Ishikawa (cell line): Measurements from ENCODE around the gene MED17.

ENCODE experiments used
- CEBPB ChIP-seq: IDR thresholded peaks from 2 replicates; pipeline ENCODE4 v1.6.1; 2012
- CREB1 ChIP-seq: IDR thresholded peaks from 2 replicates; pipeline ENCODE4 v1.6.1; 2012; ENCODE audit warnings: low read depth
- EGR1 ChIP-seq: IDR thresholded peaks from 2 replicates; pipeline ENCODE4 v1.6.1; 2012
- EP300 ChIP-seq: IDR thresholded peaks from 2 replicates; pipeline ENCODE4 v1.6.1; 2012; ENCODE audit warnings: borderline replicate concordance
- FOXM1 ChIP-seq: IDR thresholded peaks from 2 replicates; pipeline ENCODE4 v1.6.1; 2012; ENCODE audit warnings: low read depth, borderline replicate concordance
- NFIC ChIP-seq: IDR thresholded peaks from 2 replicates; pipeline ENCODE4 v1.6.1; 2012
- RAD21 ChIP-seq: IDR thresholded peaks from 2 replicates; pipeline ENCODE4 v1.6.1; 2012; ENCODE audit warnings: low read depth
- TAF1 ChIP-seq: IDR thresholded peaks from 2 replicates; pipeline ENCODE4 v1.6.1; 2012; ENCODE audit warnings: low read depth, mild to moderate bottlenecking
- TCF12 ChIP-seq: IDR thresholded peaks from 2 replicates; pipeline ENCODE4 v1.6.1; 2012; ENCODE audit warnings: low read depth
- TEAD4 ChIP-seq: IDR thresholded peaks from 2 replicates; pipeline ENCODE4 v1.6.1; 2012
- YY1 ChIP-seq: IDR thresholded peaks from 2 replicates; pipeline ENCODE4 v1.6.1; 2012; ENCODE audit warnings: low read depth
- ZBTB7A ChIP-seq: IDR thresholded peaks from 2 replicates; pipeline ENCODE4 v1.6.1; 2012; ENCODE audit warnings: low read depth
- TF ChIP-seq, protein P1 (sequence below): IDR thresholded peaks from 2 replicates; pipeline ENCODE4 v1.6.1; 2012
- TF ChIP-seq, protein P2 (sequence below): IDR thresholded peaks from 2 replicates; pipeline ENCODE4 v1.6.1; 2012; ENCODE audit warnings: low read depth, mild to moderate bottlenecking
- TF ChIP-seq, protein P3 (sequence below): IDR thresholded peaks from 2 replicates; pipeline ENCODE4 v1.6.1; 2012

Gene MED17

DNA sequence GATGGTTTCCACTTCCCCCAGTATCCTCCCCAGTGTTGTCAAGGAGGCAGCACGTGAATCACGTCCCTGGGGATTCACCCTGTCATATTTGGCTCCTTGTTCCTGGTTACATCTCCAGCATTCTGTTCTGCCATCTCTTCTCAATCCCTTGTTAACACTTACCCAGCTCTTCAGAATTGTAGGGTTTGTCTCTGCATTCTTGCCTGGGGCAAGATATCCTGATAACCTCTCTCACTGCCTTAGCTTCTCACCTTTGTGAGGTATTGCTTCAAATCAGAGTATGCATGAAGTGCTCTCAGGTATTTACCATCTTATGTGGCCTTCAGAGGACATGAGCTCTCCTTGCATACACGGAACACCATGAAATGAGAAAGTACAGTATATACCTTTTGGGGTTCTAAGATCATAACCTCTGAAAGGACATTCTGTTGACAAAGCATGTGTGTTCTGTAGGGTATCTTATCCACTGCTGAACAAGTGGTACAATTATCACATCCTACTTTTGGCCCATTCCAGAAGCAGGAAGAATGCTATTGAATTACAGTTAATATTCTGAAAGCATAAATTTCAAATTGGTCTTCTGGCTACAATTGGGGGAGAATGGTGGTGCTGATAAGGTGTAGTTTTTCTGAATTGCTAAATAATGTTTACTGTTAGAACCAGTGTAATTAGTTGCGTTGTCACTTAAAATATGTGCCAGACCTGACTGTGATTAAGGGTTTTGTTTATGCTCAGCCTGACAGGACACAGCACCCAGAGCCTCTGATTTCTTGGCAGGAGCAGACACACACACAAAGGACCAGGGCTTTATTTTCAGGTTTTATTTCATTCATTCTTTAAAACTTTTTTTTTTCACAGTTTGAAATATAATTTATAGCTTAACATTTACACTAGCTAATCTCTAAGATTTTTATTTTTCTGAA, 33.6 kb downstream of the MED17 start:
- TF ChIP-seq EGR1 (no peak), NFIC (no peak), TAF1 (no peak), CREB1 (no peak), FOXM1 (no peak), ZBTB7A (no peak), TEAD4 (no peak), CEBPB (no peak), RAD21 (no peak), YY1 (no peak)
- TF ChIP-seq, protein P1, sequence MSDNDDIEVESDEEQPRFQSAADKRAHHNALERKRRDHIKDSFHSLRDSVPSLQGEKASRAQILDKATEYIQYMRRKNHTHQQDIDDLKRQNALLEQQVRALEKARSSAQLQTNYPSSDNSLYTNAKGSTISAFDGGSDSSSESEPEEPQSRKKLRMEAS, result no peak
- TF ChIP-seq, protein P2, sequence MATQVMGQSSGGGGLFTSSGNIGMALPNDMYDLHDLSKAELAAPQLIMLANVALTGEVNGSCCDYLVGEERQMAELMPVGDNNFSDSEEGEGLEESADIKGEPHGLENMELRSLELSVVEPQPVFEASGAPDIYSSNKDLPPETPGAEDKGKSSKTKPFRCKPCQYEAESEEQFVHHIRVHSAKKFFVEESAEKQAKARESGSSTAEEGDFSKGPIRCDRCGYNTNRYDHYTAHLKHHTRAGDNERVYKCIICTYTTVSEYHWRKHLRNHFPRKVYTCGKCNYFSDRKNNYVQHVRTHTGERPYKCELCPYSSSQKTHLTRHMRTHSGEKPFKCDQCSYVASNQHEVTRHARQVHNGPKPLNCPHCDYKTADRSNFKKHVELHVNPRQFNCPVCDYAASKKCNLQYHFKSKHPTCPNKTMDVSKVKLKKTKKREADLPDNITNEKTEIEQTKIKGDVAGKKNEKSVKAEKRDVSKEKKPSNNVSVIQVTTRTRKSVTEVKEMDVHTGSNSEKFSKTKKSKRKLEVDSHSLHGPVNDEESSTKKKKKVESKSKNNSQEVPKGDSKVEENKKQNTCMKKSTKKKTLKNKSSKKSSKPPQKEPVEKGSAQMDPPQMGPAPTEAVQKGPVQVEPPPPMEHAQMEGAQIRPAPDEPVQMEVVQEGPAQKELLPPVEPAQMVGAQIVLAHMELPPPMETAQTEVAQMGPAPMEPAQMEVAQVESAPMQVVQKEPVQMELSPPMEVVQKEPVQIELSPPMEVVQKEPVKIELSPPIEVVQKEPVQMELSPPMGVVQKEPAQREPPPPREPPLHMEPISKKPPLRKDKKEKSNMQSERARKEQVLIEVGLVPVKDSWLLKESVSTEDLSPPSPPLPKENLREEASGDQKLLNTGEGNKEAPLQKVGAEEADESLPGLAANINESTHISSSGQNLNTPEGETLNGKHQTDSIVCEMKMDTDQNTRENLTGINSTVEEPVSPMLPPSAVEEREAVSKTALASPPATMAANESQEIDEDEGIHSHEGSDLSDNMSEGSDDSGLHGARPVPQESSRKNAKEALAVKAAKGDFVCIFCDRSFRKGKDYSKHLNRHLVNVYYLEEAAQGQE, result no peak
- TF ChIP-seq, protein P3, sequence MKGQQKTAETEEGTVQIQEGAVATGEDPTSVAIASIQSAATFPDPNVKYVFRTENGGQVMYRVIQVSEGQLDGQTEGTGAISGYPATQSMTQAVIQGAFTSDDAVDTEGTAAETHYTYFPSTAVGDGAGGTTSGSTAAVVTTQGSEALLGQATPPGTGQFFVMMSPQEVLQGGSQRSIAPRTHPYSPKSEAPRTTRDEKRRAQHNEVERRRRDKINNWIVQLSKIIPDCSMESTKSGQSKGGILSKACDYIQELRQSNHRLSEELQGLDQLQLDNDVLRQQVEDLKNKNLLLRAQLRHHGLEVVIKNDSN, result no peak

DNA sequence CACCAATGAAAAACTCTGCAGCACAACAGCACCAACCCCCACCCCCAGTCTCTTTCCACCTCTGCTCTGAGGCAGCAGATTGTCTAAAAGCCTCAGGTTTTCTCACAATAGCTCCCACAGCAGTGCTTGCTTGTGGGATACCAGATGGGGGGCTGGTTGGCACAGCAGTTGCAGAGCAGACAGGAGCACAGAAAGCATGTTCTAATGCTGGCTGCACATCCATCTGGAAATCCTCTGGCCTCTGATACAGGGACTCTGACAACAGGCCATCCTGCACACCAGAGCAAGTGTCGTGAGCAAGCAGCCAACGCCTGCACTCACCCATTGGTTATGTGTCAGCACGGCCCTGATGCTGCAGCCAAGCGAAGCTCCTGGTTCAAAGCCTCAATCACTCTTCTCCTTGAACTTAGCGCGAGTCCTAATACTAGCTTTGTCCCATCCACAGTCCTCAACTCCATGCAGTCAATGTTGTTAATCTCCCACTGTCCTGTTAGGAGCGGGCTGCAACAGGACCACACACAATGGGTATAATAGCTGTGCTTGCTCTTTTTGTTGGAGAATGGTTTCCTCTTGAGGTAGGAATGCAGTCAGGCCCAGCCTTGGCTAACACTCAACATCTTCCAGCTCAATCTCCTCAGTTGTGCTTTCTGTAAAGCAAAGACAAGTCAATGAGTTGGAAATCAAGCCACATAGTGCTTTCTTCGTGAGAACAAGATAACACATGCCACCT, 36.0 kb downstream of the MED17 start:
- TF ChIP-seq, protein P1, result no peak
- TF ChIP-seq, protein P2, result no peak
- TF ChIP-seq CEBPB (no peak), CREB1 (no peak), NFIC (no peak), TEAD4 (no peak), RAD21 (no peak), YY1 (no peak), TCF12 (no peak), EP300 (no peak), EGR1 (no peak)
- TF ChIP-seq, protein P3, result no peak

DNA sequence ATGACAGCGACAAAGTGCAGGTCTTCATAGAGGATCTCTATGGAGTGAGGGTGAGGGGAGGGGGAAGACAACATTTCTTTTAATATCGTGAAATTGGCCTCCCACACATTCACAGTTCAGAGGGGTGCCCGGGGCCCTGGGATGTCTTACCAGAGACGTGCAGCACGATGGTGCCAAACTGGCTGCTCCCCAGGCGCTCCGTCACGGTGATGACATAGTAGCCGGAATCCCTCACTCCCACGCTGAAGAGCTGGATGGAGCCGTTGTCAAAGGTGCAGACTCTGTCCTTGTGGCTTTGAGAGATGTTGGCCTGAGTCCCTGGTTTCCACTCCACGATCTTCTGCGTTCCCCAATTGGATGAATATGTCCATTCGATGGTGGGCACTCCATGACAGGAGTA, 36.8 kb downstream of the MED17 start:
- no peak for TF ChIP-seq ZBTB7A
- TF ChIP-seq, protein P1, result no peak
- TF ChIP-seq, protein P2, result no peak

DNA sequence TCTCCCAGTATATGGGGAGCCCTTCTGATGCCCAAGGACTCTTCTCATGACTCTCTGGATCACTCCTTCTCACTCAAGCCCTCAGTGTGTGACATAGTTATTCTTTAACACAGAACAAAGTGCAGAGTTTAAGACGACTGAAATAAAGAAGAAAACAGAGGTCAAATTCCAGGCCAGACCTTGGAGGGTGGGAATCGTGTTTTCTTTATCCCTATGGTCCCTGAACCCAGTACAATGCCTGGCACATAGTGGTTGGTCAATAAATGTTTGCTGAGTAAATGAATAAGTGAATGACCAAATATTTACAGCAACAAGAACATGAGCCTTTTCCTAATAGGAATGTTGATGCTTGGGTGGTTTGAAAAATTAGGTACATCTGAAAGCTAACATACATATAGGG, 37.5 kb downstream of the MED17 start:
- TF ChIP-seq TAF1, result no peak
- TF ChIP-seq EGR1, result no peak
- TF ChIP-seq, protein P2, result no peak
- no peak for TF ChIP-seq FOXM1
- TF ChIP-seq YY1, result no peak
- TF ChIP-seq, protein P1, result no peak
- TF ChIP-seq, protein P3, result no peak
